Smooth muscle cell of trachea (primary cell): ENCODE measurements around the gene SPA17. TPM values are rescaled to one million over a fixed set of nuclear protein-coding genes. Genes with fewer than 3 reads are reported as not detected.

Source experiments
- total RNA-seq: library from RNA; depleted of rRNA; stranded (reverse); fragments of >200 nt; gene quantifications from 2 replicates; pipeline ENCODE4 v1.2.1, GENCODE V29; 2014

Gene SPA17
- 7.4 and 29.2 TPM in 2 replicates for total RNA-seq

DNA sequence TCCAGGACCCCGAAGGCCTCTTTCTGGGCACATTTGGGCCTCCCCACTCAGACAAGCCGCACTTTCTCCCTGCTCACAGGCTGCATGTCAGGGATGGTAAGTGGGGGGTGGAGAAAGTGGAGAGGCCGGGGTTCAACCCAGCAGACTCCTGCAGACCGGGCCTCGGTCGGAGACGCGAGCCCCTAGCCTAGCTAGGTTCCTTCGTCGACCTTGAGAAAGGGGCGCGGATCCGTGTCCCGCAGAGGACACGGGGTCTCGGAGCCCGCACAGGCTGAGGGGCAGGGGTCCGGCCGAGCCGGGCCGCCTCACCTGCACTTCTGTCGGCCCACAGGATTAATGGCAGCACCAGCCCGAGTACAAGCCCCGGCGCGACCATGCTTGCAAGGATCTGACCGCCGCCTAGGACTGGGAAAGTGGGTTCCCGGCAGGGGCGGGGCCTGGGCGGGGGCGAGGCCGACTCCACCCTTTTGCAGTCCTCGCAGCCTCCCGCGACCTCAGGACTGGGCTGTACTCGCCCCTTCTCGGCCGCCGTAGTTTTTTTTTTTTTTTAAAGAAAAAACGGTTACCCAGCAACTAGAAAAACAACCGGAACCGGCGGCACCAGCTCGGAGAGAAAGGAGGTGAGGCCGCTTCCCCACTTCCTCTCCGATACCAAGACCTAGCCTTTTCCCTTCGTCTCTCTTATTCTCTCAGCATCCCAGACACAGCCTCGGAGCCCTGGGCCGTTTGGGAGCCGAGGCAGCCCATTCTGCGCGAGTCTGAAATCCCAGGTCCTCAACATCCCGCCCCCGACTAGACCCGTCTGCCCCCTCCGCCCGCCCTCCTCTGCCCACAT is at the start of gene SPA17, which contains the start of gene SIAE:
SPA17 (plus strand) TSS at position 572 of the 835 bp plus-strand sequence. CDS start 1,361 bp downstream, outside the sequence.
SIAE (minus strand) TSS at position 407 of the 835 bp plus-strand sequence; CDS start at position 376, 31 bp downstream.

DNA sequence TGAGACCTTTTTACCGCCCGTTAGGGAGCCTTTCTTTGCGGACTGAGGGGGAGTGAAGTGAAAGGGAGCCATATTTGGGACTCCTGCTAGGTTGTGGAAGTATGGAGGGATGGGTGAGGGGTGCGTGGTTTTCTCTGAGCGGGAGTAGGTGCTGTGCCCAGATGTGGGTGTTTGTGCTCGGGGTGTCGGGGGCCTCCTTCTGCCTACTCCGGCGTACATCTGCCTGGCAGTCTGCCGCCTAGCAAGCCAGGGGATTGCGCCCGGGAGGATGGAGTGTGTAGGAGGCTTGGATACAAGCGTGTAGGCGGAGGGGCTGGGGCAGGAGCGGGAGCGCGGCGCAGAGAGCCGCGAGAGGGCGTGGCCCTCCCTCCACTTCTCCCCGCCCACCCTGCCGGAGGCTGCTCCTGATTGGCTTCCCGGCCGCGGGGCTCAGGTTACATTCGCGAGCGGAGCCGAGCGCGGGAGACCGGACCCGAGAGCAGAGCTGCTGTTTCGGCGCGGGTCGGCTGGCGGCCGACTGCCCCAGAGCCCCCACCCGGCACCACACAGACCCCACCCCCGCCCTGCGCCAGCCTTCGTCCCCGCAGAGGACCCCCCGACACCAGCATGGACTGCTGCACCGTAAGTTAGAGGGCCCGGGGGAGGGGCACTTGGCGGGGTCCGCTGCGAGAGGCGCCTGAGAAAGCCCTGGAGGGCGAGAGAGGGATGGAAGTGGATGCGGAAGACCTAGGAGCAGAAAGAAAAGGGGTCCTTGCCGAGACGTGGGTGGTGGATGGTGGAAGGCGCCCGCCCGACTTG is 66.0 kb downstream of the SPA17 start, which contains the start of gene NRGN:
NRGN (plus strand) TSS at position 464 of the 798 bp plus-strand sequence; CDS start at position 607, 143 bp downstream.

Other genes starting within 250 kb of the SPA17 start
- not detected in 2 replicates for gene OR8B4, start 249.0 kb upstream of the SPA17 start, total RNA-seq
- not detected in 2 replicates for gene OR8B8, start 228.2 kb upstream of the SPA17 start, total RNA-seq
- not detected in 2 replicates for gene OR8B12, start 130.2 kb upstream of the SPA17 start, total RNA-seq
- gene OR8A1, start 103.9 kb upstream of the SPA17 start, total RNA-seq = not detected in 2 replicates
- gene PANX3, start 62.5 kb upstream of the SPA17 start, total RNA-seq = not detected in 2 replicates
- gene TBRG1, start 51.0 kb upstream of the SPA17 start, total RNA-seq = 22.8 and 41.5 TPM in 2 replicates
- gene SIAE, start 165 bp upstream of the SPA17 start, total RNA-seq = 17.6 and 30.8 TPM in 2 replicates
- 0.50 and 0.58 TPM in 2 replicates for gene NRGN, start 66.0 kb downstream of the SPA17 start, total RNA-seq
- gene VSIG2, start 78.4 kb downstream of the SPA17 start, total RNA-seq = 0.33 TPM in 1 of 2 replicates, not detected in the other
- 0.44 TPM in 1 of 2 replicates, not detected in the other for gene ESAM, start 88.4 kb downstream of the SPA17 start, total RNA-seq
- 9.3 and 10.4 TPM in 2 replicates for gene MSANTD2, start 126.5 kb downstream of the SPA17 start, total RNA-seq
- gene ROBO3, start 191.5 kb downstream of the SPA17 start, total RNA-seq = 9.0 and 19.0 TPM in 2 replicates
- 1.3 and 2.0 TPM in 2 replicates for gene ROBO4, start 224.0 kb downstream of the SPA17 start, total RNA-seq
- not detected in 2 replicates for gene HEPN1, start 245.3 kb downstream of the SPA17 start, total RNA-seq